Measurements from ENCODE around the gene STK32C.
"Not testable (repeated sequence)": the region's sequence is repeated elsewhere in the genome, so short reads cannot be mapped to it uniquely, and the experiment has no call there.

The STK32C gene

DNA sequence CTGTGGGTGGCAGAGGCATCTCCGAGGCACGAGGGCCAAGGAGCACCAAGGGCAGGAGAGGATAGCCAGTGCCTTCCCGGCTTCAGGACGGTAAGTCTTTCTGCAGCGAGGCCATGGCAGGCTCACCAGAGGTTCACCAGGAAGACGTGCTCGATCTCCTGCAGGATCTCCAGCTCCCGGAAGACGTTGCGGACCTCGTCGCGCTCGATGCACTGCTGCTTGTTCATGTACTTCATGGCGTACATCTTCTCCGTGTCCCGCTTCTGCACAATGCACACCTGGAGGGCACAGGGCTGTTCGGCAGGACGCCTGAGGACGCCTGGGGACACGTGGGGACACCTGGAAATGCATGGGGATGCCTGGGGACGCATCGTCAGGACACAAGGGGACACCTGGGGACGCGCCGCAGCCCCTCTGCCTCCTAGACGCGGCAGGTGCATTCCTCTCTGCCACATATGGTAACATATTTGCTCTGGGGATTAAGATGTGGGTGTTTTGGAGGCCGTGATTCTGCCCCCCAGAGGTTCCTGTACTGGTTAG is 79.8 kb downstream of the STK32C start:
- no peak for DNase-seq

DNA sequence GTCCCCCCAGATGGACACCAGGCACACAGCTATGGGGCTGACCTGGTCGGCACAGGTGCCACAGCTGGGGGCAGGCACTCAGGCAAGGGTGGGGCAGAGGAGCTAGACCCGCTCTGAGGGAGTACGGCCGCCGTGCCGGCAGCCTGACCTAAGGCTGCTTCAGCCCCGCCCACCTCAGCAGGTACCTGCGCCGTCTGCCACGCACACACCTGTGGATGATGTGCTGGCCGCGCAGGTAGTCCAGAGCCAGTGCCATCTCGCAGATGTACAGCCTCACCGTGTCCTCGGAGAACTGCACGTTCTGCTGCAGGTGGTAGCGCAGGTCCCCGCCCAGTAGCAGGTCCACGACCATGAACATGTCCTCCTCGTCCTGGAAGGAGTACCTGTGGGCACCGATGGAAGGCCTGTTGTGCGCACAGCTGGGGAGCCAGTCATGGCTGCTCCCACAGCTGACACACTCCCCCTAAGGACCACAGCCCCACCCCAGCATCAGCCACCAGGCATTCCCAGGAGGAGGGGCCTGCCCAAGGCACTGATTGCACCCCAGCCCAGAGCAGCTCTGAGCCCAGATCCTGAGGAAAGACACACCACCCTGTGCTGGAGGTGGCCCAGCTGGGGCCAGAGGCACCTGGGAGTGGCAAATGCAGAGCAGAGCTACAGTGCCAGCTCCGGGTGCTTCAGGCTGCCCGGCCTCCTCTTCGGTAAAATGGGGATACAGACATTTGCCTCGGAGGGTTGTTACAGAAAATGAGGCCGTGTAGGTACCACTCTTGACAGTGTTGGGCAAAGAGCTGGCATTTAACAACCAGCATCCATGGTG is 81.0 kb downstream of the STK32C start:
- DNase-seq = no peak

DNA sequence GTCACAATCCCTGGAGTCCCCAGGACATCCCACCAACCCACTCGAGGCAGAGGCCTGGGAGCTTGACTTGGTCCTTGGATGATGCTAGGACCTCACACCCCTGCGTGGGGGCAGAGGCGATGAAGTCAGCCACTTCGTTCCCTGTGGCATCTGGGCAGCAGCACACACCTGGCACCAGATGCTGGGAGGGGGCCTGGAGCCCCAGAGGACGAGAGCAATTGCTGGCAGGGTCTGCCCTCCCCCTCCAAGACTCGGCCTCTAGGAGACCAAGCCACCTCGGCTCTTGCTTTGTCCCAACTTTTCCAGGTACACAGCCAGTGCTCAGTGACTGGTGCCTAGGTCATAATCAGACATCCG is 81.9 kb downstream of the STK32C start:
- DNase-seq = no peak

DNA sequence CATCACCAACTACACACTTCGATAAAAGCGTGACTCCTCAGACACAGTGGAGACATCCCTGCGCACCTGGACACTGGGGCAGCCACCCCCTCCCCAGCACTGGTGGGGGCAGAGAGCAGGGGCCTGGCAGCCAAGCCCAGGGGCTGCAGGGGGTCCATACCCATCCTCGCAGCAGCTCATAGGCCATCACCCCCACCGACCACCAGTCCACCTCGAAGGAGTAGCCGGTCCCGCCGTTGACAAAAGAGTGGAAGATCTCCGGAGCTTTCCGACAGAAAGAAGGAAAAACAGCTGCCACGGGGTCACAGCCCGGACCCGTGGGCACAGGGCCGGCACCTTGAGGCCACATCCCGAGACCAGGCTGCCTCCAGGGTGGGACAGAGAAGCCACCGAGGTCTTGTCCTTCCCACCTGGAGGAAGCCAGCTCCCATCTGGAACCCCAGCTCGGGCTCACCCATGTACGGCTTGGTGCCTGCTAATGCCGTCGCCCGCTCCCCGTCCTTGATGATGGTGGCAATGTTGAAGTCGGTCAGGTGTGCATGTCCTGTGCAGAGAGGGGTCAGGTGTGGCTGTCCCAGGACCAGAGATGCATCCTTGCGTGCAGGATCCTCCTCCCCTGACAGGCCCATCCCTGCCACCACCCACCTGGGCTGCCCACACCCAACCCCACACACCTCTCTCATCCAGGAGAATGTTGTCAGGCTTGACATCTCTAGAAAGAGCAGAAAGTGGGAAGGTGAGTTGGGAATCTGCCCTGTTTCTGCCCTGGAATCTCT is 82.5 kb downstream of the STK32C start:
- DNase-seq = no peak

DNA sequence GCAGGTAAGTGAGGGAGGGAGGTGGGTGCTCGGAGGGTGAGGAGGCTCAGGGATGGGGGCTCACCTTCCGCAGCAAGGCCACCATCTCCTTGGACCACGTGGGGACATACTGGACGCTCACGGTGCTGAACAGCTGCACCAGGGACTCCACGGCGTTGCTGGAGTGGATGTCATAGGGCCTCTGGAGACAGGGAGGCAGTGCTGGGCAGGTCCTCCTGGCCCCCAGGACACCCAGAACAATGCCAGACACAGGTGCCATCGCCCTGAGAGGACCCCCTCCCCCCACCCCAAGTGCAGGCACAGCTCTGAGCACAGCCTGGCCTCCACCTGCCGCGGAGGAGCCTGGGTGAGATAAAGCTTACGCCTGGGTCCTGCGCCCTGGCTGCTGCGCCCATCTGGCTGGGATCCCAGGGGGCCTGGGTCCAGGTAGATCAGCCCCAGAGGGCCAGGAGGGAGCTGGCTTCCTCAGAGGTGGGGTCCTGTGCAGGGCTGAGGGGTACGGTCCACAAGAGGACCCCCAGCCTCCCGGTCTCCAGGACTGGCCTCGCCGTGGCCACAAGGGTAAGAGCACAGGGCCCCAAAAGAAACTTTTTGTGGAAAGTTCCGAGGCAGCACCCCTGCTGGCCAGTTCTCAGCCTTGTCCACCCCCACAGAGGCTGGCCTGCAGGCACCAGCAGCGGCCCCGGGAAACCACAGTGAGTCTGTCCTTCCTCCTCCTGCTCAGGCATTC is 83.2 kb downstream of the STK32C start:
- DNase-seq = no peak

DNA sequence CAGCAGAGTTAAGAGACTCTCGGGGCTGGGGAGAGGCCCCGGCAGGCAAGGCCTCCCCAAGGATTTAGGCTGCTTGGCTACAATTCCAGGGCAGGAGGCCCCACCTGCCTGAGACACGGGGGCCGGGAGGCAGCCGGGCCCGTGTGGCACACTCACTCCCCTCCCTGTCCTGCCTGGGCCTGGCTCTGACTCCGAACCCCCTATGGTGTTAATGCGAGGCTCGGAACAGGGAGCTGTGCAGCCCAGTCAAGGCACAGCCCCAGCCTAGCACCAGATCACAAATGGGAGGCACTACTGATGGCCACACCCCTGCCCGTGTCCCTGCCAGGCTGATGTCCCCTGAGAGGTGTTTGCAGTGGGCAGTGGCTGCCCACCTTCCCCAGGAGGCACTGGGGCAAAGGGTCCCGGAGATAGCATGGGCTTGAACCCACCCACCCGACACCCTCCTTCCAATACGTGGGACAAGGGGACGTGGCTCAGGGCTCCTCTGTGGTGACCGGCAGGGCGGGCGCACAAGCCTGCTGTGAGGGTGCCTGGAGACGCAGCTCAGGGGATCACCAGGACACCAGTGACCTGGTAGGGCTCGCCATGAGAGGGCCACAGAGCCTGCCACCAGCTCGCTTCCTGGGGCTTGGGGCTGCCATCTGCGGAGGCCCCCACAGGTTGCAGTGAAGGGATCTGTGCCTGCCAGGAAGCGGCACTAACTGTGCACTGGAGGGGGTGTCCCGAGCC is 84.0 kb downstream of the STK32C start:
- DNase-seq = no peak

DNA sequence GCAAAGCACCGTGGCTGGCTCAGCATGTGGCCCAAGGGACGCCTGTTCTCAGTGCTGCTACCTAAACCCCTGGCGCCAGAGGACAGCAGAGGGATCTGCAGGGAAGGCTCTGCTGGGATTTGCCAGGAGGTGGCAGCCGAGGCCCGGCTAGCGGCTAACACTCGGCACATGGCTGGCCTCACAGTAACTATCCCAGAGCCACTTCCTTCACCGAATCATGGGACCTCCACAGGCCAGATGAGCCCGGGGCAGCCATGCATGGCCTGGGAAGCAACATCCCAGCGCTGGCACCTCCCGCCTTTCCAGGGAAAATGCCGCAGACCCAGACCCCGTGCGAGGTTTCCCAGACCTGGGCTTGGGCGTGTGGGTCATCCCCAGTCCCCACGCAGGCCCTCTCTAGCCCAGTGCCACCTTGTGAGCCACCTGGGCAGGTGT is 84.6 kb downstream of the STK32C start:
- DNase-seq = peak; percentile 83

DNA sequence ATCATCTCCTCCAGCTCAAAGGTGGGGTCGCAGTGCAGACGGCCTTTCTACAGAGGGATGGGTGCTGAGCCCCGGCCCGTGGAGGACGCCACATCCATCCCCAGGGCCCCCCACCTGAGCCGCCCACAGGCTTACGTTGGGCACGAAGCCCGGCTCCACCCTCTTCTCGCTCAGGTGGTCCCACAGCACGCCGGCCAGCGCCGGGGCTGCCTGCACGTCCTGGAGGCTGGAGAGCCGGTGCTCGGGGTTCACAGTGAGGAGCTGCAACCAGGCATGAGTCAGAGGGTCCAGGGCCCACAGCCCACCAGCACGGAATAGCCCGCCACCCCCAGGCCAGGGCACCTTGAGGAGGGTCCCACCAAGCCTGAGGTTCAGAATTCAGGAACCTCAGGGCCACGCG is 85.0 kb downstream of the STK32C start:
- DNase-seq = no peak

DNA sequence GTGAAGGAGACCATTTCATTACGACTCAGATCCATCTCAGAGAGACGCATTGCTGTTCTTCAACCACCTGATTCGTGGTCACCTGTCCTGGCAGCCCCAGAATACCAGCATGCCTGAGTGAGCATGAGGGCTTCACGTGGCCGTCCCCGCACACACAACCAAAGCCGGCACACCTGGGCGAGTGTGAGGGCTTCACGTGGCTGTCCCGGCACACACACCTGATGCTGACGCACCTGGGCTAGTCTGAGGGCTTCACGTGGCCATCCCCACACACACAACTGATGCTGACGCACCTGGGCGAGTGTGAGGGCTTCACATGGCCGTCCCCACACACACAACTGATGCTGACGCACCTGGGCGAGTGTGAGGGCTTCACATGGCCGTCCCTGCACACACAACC is 86.8 kb downstream of the STK32C start:
- DNase-seq = not testable (repeated sequence)

DNA sequence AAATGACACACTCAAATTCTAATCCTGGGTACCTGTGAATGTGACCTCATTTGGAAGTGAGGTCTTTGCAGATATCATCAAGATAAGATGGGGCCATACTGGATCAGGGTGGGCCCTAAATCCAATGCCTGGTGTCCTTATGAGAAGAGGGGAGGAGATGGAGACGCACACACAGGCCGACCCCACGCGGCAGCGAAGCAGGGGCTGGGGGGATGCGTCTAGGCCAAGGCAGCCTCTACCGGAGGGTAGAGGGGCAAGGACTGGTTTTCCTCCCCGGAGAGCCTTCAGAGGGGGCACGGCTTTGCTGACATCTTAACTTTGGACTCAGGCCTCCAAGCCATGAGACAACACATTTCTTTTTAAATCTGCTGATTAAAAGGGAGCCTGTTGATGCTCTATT is 87.7 kb downstream of the STK32C start:
- no peak for DNase-seq

DNA sequence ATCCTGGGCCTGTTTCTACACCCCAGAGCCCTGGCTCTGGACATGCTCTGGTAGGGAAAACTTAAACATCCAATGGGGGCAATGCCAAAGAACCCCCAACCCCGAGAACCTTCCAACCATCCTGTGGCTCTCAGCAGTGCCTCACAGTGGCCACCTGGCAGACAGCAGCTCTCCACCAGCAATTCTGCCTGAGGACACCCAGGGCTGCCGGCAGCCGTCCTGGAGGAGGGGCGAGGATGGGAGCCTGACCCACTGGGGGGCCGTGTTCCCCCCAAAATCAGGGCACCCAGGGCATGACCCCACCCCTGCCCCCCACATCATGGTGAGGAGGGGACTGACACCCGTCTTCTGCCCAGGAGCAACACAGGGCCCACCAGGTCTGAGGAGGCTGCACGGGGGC is 88.3 kb downstream of the STK32C start:
- DNase-seq = no peak

DNA sequence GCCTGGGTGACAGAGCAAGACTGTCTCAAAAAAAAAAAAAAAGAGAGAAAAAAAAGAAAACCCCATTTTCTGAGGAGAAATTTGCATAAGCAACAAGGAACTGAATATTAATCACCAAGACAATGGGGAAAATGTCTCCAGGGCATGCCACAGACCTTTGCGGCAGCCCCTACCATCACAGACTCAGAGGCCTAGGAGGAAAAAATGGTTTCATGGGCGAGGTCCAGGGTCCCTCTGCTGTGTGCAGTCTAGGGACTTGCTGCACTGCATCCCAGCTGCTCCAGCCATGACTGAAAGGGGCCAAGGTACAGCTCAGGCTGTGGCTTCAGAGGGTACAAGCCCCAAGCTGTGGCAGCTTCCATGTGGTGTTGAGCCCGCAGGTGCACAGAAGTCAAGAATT is 91.3 kb downstream of the STK32C start:
- not testable (repeated sequence) for DNase-seq

DNA sequence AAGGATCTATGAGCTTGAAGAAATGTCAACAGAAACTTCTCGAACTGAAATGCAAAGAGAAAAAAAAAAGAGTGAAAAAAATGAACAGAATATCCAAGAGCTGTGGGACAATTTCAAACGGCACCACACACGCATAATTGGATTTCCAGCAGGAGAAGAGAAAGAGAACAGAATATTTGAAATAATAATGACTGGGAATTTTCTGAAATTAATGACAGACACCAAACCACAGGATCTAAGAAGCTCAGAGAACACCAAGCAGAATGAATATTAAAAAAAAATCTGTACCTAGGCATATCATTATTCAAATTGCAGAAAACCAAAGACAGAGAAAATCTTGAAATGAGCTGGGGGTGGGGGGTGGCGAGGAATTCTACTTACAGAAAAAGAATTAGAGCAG is 93.8 kb downstream of the STK32C start:
- no peak for DNase-seq

DNA sequence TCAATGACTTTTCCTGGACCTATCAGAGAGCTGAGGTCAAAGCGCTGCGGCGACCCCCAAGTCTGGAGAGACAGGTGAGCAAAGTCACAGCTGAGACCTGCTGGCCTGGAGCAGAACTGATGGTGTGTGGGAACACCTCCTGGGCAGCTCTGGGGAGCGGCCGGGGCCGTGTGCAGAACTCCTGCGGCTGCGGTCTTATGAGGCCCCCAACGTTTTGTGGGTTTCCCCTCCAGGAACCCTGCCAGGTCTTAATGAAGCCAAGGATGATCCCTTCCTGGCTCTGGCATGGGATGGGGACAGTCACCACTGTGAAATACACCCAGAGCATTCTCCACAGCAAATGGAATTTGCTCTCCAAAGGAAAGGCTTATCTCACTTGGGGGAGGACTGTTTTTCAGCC is 94.9 kb downstream of the STK32C start:
- DNase-seq = no peak

DNA sequence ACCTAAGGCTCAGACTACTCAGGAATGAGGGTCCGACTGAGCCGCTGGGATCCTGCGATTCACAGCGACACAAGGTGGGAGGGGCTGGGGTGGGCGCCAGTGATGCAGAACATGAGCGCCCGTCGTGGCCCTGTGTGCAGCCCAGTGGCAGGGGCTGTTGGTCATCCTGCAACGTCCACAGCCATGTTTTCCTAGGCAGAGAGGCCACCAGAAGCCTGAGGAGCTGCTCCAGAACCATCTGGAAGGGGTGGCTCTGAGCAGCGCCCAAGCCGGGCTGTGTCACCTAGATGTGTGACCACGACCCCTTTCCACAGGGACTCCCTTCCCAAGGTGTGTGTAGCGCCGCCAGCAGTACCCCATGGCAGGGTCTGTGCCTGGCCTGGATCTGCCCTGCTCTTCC is 96.5 kb downstream of the STK32C start:
- DNase-seq = no peak

DNA sequence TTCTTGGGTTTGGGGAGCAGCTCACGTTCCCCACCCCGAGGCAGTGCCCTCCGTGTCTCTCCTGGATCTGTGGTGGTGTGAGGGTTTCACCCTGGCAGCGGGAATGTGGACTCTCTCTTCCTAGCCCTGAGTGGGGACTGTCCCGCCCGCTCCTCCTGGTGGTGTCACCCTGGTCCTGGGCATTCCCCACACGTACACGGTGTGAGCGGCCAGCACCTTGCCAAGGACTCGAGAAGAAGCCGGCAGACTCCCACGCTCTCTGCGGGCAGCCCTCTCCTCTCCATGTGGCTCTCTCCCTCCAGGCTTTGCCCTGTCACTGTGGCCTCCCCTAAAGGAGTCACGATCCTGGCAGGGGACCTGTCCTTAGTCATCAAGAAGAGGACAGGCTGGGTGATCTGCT is 97.0 kb downstream of the STK32C start:
- DNase-seq = no peak

DNA sequence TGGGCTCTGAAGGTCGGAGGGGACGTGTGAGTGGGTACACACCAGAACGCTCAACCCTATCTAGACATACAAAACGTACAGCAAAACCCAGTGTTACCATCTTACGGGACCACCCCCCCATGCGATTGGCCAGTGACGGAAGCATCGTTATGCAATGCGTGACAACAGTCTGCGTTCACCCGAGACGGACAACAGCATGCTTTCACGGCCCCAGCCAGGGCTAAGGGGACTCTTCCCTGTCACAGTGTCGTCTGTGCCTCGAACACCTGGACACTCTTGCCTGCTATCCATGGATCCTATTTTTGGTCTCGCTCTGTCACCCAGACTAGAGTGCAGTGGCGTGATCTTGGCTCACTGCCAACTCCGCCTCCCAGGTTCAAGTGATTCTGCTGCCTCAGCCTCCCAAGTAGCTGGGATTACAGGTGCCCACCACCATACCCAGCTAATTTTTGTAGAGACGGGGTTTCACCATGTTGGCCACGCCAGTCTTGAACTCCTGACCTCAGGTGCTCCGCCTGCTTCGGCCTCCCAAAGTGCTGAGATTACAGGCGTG is 97.7 kb downstream of the STK32C start:
- DNase-seq = no peak

DNA sequence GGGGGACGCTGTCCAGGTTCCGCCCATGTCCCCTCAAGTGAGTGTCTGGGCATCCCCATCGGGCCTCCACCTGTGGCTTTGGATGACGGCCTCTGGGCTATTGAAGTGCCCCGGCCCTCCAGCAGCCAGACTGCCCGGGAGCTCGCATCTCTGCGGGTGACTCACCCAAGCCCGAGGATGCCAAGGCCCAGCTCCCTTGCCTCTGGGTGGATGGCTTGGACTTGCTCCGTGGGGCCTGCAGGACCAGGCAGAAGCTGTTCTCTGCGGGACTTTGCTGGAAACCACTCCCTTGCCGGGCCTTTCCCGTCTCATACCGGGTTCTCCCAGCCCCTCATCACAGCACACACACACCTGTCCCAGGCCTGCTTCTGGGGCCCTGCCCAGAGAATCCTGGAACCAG is 98.6 kb downstream of the STK32C start:
- no peak for DNase-seq

DNA sequence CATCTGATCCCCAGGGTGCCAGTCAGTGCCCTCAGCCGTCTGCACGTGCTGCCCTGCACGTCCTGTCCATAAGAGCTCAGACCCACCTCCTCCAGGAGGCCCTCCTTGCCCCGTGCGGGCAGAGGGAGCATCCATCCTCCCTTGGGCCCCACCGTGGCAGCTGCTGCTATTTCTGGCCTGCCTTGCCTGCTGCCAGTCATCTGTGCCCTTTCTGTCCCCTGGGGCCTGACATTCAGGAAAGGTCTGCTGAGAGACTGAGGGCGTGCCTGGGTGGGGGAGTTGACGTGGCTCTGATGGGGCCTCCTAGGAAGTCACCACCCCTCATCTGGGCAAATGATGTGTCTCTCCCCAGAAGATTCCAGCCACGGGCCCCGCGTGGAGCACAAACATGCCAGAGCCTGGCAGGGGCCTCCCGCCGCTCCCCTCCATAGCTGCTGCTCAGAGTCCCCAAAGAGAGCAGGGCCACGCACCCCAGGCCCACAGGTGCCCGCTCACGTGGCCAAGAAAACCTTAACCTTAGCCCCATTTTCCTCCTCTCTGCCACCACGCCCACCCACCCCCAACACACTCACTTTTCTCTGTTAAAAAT is 99.2 kb downstream of the STK32C start:
- DNase-seq = no peak

DNA sequence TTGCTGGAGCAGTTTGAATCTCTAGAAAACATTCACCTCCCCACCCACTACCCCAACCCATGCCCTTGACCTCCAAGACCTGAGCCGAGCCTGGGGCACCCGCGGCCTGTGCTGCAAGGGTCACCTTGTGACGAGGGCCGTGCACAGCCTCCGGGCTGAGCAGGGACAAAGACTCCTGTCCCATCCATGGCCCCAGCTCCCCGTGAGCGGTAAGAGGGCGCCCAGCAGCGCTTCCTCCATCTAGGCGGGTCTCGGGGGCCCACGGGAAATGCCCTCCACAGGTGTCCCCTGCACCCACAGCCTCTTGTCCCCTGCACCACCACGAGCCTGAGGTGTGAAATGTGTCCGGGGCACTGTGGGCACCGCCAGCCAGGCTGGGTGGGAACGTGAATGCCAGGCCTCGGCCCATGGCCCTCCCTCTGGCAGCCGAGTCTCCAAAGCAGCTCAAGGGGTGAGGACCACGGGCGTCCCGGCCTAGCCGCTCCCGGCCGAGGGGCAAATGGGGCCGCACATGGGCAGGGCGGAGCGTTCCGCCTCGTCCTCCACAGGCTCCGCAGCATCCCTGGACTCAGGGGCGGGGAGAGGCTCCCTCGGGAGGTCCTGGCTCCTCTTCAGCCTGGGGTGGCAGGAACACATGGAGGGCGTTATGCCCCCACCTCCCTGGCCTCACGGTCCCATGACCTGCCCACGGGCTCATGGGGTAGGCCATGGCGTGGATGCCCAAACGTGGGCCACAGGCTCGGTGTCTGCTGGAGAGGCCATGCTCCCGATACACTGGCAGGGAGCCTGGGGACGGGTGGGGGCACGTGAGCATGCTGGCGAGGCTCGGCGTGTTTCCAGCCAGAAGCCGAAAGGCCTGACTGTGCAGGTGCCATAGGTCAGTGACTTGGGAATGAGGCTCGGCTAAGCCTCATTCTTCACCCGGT is 100.0 kb downstream of the STK32C start:
- DNase-seq = no peak

Measured in MV-4-11 (cell line).